Glutamatergic neuron (in vitro differentiated cells): ENCODE results near the gene GSTK1. TPM values are rescaled to one million over a fixed set of nuclear protein-coding genes. Genes with fewer than 3 reads are reported as not detected.

ENCODE experiments used
- DNase-seq: peaks from one replicate; pipeline ENCODE4 v3.0.0; 2022
- H3K27ac Mint-ChIP-seq: one replicate; pipeline ENCODE4 v1.8.0; 2020; ENCODE audit warnings: mild to moderate bottlenecking, mixed read lengths, inconsistent platforms; ENCODE audit not compliant: unreplicated experiment
- H3K27me3 Mint-ChIP-seq: one replicate; pipeline ENCODE4 v1.8.0; 2020; ENCODE audit warnings: mild to moderate bottlenecking, moderate library complexity, mixed read lengths, inconsistent platforms; ENCODE audit not compliant: unreplicated experiment
- H3K36me3 Mint-ChIP-seq: one replicate; pipeline ENCODE4 v1.8.0; 2020; ENCODE audit warnings: mild to moderate bottlenecking, mixed read lengths, inconsistent platforms; ENCODE audit not compliant: unreplicated experiment
- H3K4me1 Mint-ChIP-seq: one replicate; pipeline ENCODE4 v1.8.0; 2020; ENCODE audit warnings: mild to moderate bottlenecking, low read depth, mixed read lengths, inconsistent platforms; ENCODE audit not compliant: unreplicated experiment
- H3K4me3 Mint-ChIP-seq: one replicate; pipeline ENCODE4 v1.8.0; 2020; ENCODE audit warnings: mild to moderate bottlenecking, mixed read lengths, inconsistent platforms; ENCODE audit not compliant: unreplicated experiment
- H3K9me3 Mint-ChIP-seq: one replicate; pipeline ENCODE4 v1.8.0; 2020; ENCODE audit warnings: mild to moderate bottlenecking, moderate library complexity, mixed read lengths, inconsistent platforms; ENCODE audit not compliant: unreplicated experiment
- CTCF ChIP-seq: fragments of 200-600 bp; sonication (generic); IDR thresholded peaks from one replicate; pipeline ENCODE4 v1.5.0; 2021; ENCODE audit not compliant: partially characterized antibody, unreplicated experiment
- total RNA-seq: library from RNA; stranded (reverse); fragmentation: NEBNext Ultra II Directional; extraction: Animal tissue kit (Norgen Biotek cat#: 25700); gene quantifications from one replicate; pipeline ENCODE4 v1.2.1, GENCODE V29; 2021; ENCODE audit not compliant: unreplicated experiment

The GSTK1 gene
- total RNA-seq, 1 donor from 2014 or later, result 48.6 TPM

GRCh38 chr7:143284591-143285469 is 21.6 kb downstream of the GSTK1 start, which contains the start of gene TMEM139:
TSS of gene TMEM139 (plus strand) at chr7:143284958. CDS start at chr7:143285958, 1,000 bp downstream.
- no peak within 1 kb of the TSS for H3K27ac Mint-ChIP-seq
- peaks cover 13% of the 10 kb centered on the region for H3K4me1 Mint-ChIP-seq

GRCh38 chr7:143285470-143285778 is 22.2 kb downstream of the GSTK1 start:
- no peak for DNase-seq
- H3K27me3 Mint-ChIP-seq, result peaks cover 14% of the 10 kb centered on the region
- H3K4me1 Mint-ChIP-seq, result peaks cover 16% of the 10 kb centered on the region
- H3K9me3 Mint-ChIP-seq, result peaks cover 9% of the 10 kb centered on the region
- no peak overlapping the region for H3K4me3 Mint-ChIP-seq
- no peak overlapping the region for H3K27ac Mint-ChIP-seq
- TF ChIP-seq CTCF, result no peak
- peaks cover 10% of the 10 kb centered on the region for H3K36me3 Mint-ChIP-seq

More at GRCh38 chr7:143284591-143285469, 21.6 kb downstream of the GSTK1 start, which contains the start of gene TMEM139:
- TF ChIP-seq CTCF, result no peak
- Mint-ChIP-seq H3K27me3 (peaks cover 14% of the 10 kb centered on the region), H3K9me3 (peaks cover 9% of the 10 kb centered on the region), H3K36me3 (peaks cover 10% of the 10 kb centered on the region), H3K4me3 (no peak within 1 kb of the TSS)
- no peak for DNase-seq

- peaks cover 17% of the 10 kb centered on the region for H3K4me1 Mint-ChIP-seq
- peaks cover 10% of the 10 kb centered on the region for H3K36me3 Mint-ChIP-seq
- peaks cover 14% of the 10 kb centered on the region for H3K27me3 Mint-ChIP-seq
- H3K4me3 Mint-ChIP-seq, result no peak overlapping the region
- peaks cover 9% of the 10 kb centered on the region for H3K9me3 Mint-ChIP-seq
- TF ChIP-seq CTCF, result no peak
- no peak overlapping the region for H3K27ac Mint-ChIP-seq
- DNase-seq, result no peak
Observed at GRCh38 chr7:143285806-143286521, 22.7 kb downstream of the GSTK1 start.

GRCh38 chr7:143286522-143286890 is 23.3 kb downstream of the GSTK1 start:
- no peak for DNase-seq
- peaks cover 14% of the 10 kb centered on the region for H3K27me3 Mint-ChIP-seq
- peaks cover 9% of the 10 kb centered on the region for H3K9me3 Mint-ChIP-seq
- no peak overlapping the region for H3K27ac Mint-ChIP-seq
- no peak overlapping the region for H3K4me3 Mint-ChIP-seq
- H3K4me1 Mint-ChIP-seq, result peaks cover 22% of the 10 kb centered on the region
- TF ChIP-seq CTCF, result no peak
- peaks cover 10% of the 10 kb centered on the region for H3K36me3 Mint-ChIP-seq
